SK-N-SH (cell line): ENCODE measurements around the gene VDAC2. TPM values are rescaled to one million over a fixed set of nuclear protein-coding genes. Genes with fewer than 3 reads are reported as not detected.

Experiments
- CTCF ChIA-PET: fragments of 300-600, 350-600 bp; formaldehyde crosslinking; extraction: SDS; loops from one replicate; lab custom pipeline; 2021; lab: Yijun Ruan, JAX
- POLR2A ChIA-PET: fragments of 350-600 bp; sonication (Branson Sonifier 250); formaldehyde crosslinking; extraction: SDS; loops from one replicate; lab custom pipeline; 2020; ENCODE audit warnings: antibody characterized with exemption, inconsistent platforms; lab: Yijun Ruan, JAX
- DNase-seq: peaks from one replicate; pipeline ENCODE4 v3.0.0; 2012
- H2AFZ ChIP-seq: fragments of 200-600 bp; sonication (generic); 2 replicates; pipeline ENCODE4 v1.8.1; 2016; ENCODE audit warnings: antibody characterized with exemption, mild to moderate bottlenecking, low read depth
- H3F3A ChIP-seq: fragments of 200-600 bp; sonication (generic); replicated peaks from 2 replicates; pipeline ENCODE3; 2016; ENCODE audit warnings: antibody characterized with exemption, mild to moderate bottlenecking; ENCODE audit not compliant: insufficient read depth
- H3K27ac ChIP-seq, 2 experiments: fragments of 200-500 bp in 1 of 2; fragments of 200-600 bp in 1 of 2; sonication (Bioruptor generic) in 1 of 2; sonication (generic), shearing (Covaris generic) in 1 of 2; 2 replicates each; pipeline versions ENCODE4 v1.5.1 to v1.6.1; 2014 to 2016; ENCODE audit warnings: low read depth in 2 of 2, inconsistent platforms in 1 of 2, low read length in 1 of 2, mild to moderate bottlenecking in 1 of 2, mixed read lengths in 1 of 2
- H3K27me3 ChIP-seq: fragments of 200-600 bp; sonication (generic), shearing (Covaris generic); 2 replicates; pipeline ENCODE4 v1.6.1; 2016; ENCODE audit warnings: mixed run types; ENCODE audit not compliant: insufficient read depth
- H3K36me3 ChIP-seq, 2 experiments: fragments of 200-500 bp in 1 of 2; fragments of 200-600 bp in 1 of 2; sonication (Bioruptor generic) in 1 of 2; sonication (generic) in 1 of 2; replicated peaks in 1 of 2; 2 replicates each; pipeline versions ENCODE3 to v1.5.1; 2014 to 2016; ENCODE audit warnings: low read length in 1 of 2, mild to moderate bottlenecking in 1 of 2; ENCODE audit not compliant: insufficient read depth in 2 of 2, control insufficient read depth in 1 of 2
- H3K4me1 ChIP-seq, 2 experiments: fragments of 200-500 bp in 1 of 2; fragments of 200-600 bp in 1 of 2; sonication (Bioruptor generic) in 1 of 2; sonication (generic), shearing (Covaris generic) in 1 of 2; 2 replicates each; pipeline versions ENCODE4 v1.5.1 to v1.6.1; 2014 to 2016; ENCODE audit warnings: low read depth in 1 of 2, low read length in 1 of 2, mixed run types in 1 of 2; ENCODE audit not compliant: insufficient read depth in 2 of 2, control insufficient read depth in 1 of 2
- H3K4me2 ChIP-seq: fragments of 200-600 bp; sonication (generic), shearing (Covaris generic); 2 replicates; pipeline ENCODE4 v1.6.1; 2017; ENCODE audit warnings: mixed run types
- H3K4me3 ChIP-seq, 2 experiments: fragments of 200-500 bp in 1 of 2; fragments of 200-600 bp in 1 of 2; sonication (Bioruptor generic) in 1 of 2; sonication (generic), shearing (Covaris generic) in 1 of 2; 2 replicates each; pipeline versions ENCODE4 v1.5.1 to v1.8.1; 2014 to 2016; ENCODE audit warnings: low read depth in 2 of 2, inconsistent platforms in 1 of 2, low read length in 1 of 2, mild to moderate bottlenecking in 1 of 2, mixed read lengths in 1 of 2, moderate library complexity in 1 of 2
- H3K79me2 ChIP-seq: fragments of 200-600 bp; sonication (generic); 2 replicates; pipeline ENCODE4 v1.8.1; 2017; ENCODE audit warnings: mild to moderate bottlenecking; ENCODE audit not compliant: insufficient read depth
- H3K9ac ChIP-seq: fragments of 200-600 bp; sonication (generic); 2 replicates; pipeline ENCODE4 v1.6.1; 2017; ENCODE audit warnings: mixed run types
- H3K9me2 ChIP-seq: fragments of 200-600 bp; sonication (generic); 2 replicates; pipeline ENCODE4 v1.6.1; 2017; ENCODE audit warnings: mixed run types
- H3K9me3 ChIP-seq: fragments of 200-600 bp; sonication (generic); 2 replicates; pipeline ENCODE4 v1.6.1; 2017; ENCODE audit warnings: mixed run types, mild to moderate bottlenecking, moderate library complexity
- H4K20me1 ChIP-seq: fragments of 200-600 bp; sonication (generic); 2 replicates; pipeline ENCODE4 v1.6.1; 2017; ENCODE audit warnings: mild to moderate bottlenecking, mixed run types; ENCODE audit not compliant: insufficient read depth
- ELF1 ChIP-seq: IDR thresholded peaks from 2 replicates; pipeline ENCODE4 v1.4.0; 2012
- EP300 ChIP-seq, 2 experiments: IDR thresholded peaks; 2 replicates each; pipeline versions ENCODE4 v1.4.0 to v1.6.1; 2012; ENCODE audit warnings: borderline replicate concordance in 1 of 2, low read depth in 1 of 2, low read length in 1 of 2
- FOXJ3 ChIP-seq: sonication (generic); formaldehyde crosslinking; IDR thresholded peaks from 2 replicates; pipeline ENCODE4 v1.5.1; 2020; ENCODE audit warnings: mild to moderate bottlenecking, missing genetic modification reagents
- FOXM1 ChIP-seq: IDR thresholded peaks from 2 replicates; pipeline ENCODE4 v1.4.0; 2012; ENCODE audit warnings: low read depth, mild to moderate bottlenecking
- GABPA ChIP-seq: IDR thresholded peaks from 2 replicates; pipeline ENCODE4 v1.4.0; 2012; ENCODE audit warnings: low read depth, mild to moderate bottlenecking
- GATA2 ChIP-seq: sonication (generic); formaldehyde crosslinking; IDR thresholded peaks from 2 replicates; pipeline ENCODE4 v1.5.0; 2020; ENCODE audit warnings: mild to moderate bottlenecking, missing genetic modification reagents
- JUND ChIP-seq: IDR thresholded peaks from 2 replicates; pipeline ENCODE4 v1.4.0; 2012
- NFIC ChIP-seq: IDR thresholded peaks from 2 replicates; pipeline ENCODE4 v1.4.0; 2012; ENCODE audit warnings: borderline replicate concordance
- POLR2AphosphoS5 ChIP-seq: IDR thresholded peaks from 2 replicates; pipeline ENCODE4 v1.6.1; 2012; ENCODE audit warnings: low read depth, low read length
- RAD21 ChIP-seq: IDR thresholded peaks from 2 replicates; pipeline ENCODE4 v1.6.1; 2012; ENCODE audit warnings: mild to moderate bottlenecking, low read length
- RFX5 ChIP-seq: IDR thresholded peaks from 2 replicates; pipeline ENCODE4 v1.6.1; 2012; ENCODE audit warnings: mild to moderate bottlenecking, improper control_type of control experiment, low read length
- RXRA ChIP-seq: IDR thresholded peaks from 2 replicates; pipeline ENCODE4 v1.4.0; 2012; ENCODE audit warnings: low read depth, mild to moderate bottlenecking, borderline replicate concordance
- SIN3A ChIP-seq: IDR thresholded peaks from 2 replicates; pipeline ENCODE4 v1.6.1; 2012; ENCODE audit warnings: low read depth, mild to moderate bottlenecking, low read length, moderate library complexity, borderline replicate concordance
- SMC3 ChIP-seq: IDR thresholded peaks from 2 replicates; pipeline ENCODE4 v1.6.1; 2012; ENCODE audit warnings: low read depth, low read length, improper control_type of control experiment
- TCF12 ChIP-seq: IDR thresholded peaks from 2 replicates; pipeline ENCODE4 v1.4.0; 2012
- TEAD4 ChIP-seq: IDR thresholded peaks from 2 replicates; pipeline ENCODE4 v1.4.0; 2012; ENCODE audit warnings: mild to moderate bottlenecking, borderline replicate concordance; ENCODE audit not compliant: insufficient read depth
- YY1 ChIP-seq: IDR thresholded peaks from 2 replicates; pipeline ENCODE4 v1.4.0; 2012; ENCODE audit warnings: low read depth, mild to moderate bottlenecking
- WGBS: methylation state at CpG from one replicate; pipeline ENCODE4 v1.1.6; 2017; ENCODE audit warnings: low lambda C conversion rate; 5-methylcytosine and 5-hydroxymethylcytosine counted together
- polyA plus RNA-seq, 3 experiments: library from polyadenylated mRNA; depleted of rRNA; stranded (reverse); fragments of >200 nt; gene quantifications; 2 replicates each; pipeline ENCODE4 v1.2.3, GENCODE V29; 2012
- TF ChIP-seq, protein P1 (sequence below): IDR thresholded peaks from 2 replicates; pipeline ENCODE4 v1.4.0; 2012; ENCODE audit warnings: low read depth
- TF ChIP-seq, protein P2 (sequence below): fragments of 200-600 bp; sonication (generic); IDR thresholded peaks from 2 replicates; pipeline ENCODE4 v1.6.1; 2017; ENCODE audit warnings: antibody characterized with exemption, mild to moderate bottlenecking, moderate library complexity
- TF ChIP-seq, protein P3 (sequence below): fragments of 150-350 bp; IDR thresholded peaks from 2 replicates; pipeline ENCODE4 v1.6.1; 2017; ENCODE audit warnings: antibody characterized with exemption, low read length, low read depth, borderline replicate concordance
- TF ChIP-seq, protein P4 (sequence below): IDR thresholded peaks from 2 replicates; pipeline ENCODE4 v1.4.0; 2012; ENCODE audit warnings: low read depth, borderline replicate concordance
- TF ChIP-seq, protein P5 (sequence below): IDR thresholded peaks from 2 replicates; pipeline ENCODE4 v1.4.0; 2012; ENCODE audit warnings: low read depth, borderline replicate concordance

VDAC2 gene, protein sequence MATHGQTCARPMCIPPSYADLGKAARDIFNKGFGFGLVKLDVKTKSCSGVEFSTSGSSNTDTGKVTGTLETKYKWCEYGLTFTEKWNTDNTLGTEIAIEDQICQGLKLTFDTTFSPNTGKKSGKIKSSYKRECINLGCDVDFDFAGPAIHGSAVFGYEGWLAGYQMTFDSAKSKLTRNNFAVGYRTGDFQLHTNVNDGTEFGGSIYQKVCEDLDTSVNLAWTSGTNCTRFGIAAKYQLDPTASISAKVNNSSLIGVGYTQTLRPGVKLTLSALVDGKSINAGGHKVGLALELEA
- polyA plus RNA-seq (2012; rRNA removed), result 98.3 and 101 TPM in 2 replicates
- 139 and 170 TPM in 2 replicates for polyA plus RNA-seq (2012; cell fraction: cytosol; rRNA removed)
- polyA plus RNA-seq (2012; cell fraction: nucleus; rRNA removed), result 38.3 and 75.9 TPM in 2 replicates

DNA sequence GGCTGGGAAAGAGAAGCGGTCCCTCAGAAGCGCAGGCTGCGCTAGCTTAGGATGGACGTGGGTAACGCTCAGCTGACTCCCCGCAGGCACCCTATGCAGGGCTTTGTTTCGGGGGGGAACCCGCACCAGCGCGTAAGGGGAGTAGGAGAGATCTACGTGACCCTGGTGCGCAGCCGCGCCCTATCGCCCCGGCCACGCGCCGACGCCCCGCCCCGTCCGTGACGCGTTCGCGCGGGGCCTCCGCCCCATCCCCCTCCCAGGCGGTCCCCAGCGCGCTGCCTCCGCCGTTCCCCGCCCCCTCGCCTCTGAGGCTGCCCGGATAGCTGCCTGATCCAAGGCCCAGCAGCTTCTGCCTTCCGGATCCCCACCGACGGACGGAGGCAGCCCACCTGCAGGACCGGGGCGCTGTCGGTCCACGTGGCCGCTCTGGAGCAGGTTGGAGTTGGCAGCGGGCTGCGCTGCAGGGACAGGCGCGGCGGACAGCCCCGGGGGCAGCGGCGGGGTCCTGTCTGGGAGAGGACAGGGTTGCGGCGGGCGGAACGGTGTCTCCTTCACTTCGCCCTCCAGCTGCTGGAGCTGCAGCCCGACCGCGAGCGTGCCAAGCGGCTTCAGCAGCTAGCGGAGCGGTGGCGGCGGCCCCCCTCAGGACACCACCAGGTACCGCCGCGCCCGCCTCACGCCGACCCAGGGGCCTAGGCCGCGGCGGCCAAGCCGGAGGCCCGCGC lies at the start of gene VDAC2:
Gene VDAC2 (plus strand): TSS at position 515 of the 725 bp plus-strand sequence. CDS start 363 bp downstream, outside the sequence.
- H3K4me2 ChIP-seq, result peak within 1 kb of the TSS; percentile 84
- H3F3A ChIP-seq, result peaks cover 20% of the 10 kb centered on the region
- peak within 1 kb of the TSS; percentile 84 to 93 for H3K4me3 ChIP-seq
- peaks cover 20% of the 10 kb centered on the region for H4K20me1 ChIP-seq
- peak within 1 kb of the TSS; percentile 100 for H3K9ac ChIP-seq
- H3K4me1 ChIP-seq, result peaks cover 13 to 15% of the 10 kb centered on the region in 2 experiments; a peak in 3 of 4 replicates
- CTCF ChIA-PET, result interaction anchor here (0.8 to 4.3 kb wide), 7 partner anchors 15 to 73 kb away, joined by 3 to 36 read pairs (median 5); partner anchors contain the start of gene COMTD1
- H3K9me2 ChIP-seq, result no peaks in the 10 kb centered on the region
- peak within 1 kb of the TSS; percentile 96 to 98 for H3K27ac ChIP-seq
- peak; percentile 99 for DNase-seq
- peaks cover 13 to 36% of the 10 kb centered on the region in 2 experiments for H3K36me3 ChIP-seq
- no peaks in the 10 kb centered on the region for H3K27me3 ChIP-seq
- 0% methylated on average over 3 of the region's 80 CpGs for WGBS
- no peaks in the 10 kb centered on the region for H3K9me3 ChIP-seq
- peak within 1 kb of the TSS; percentile 82 for H2AFZ ChIP-seq
- POLR2A ChIA-PET, result interaction anchor here (0.6 to 3.0 kb wide), 9 partner anchors 12 to 1034 kb away, joined by 3 to 15 read pairs (median 4); partner anchors contain the start of genes SAMD8 and ZNF503
- H3K79me2 ChIP-seq, result peaks cover 48% of the 10 kb centered on the region
- TF ChIP-seq RAD21 (no peak), TEAD4 (no peak), ELF1 (peak; percentile 28; the same call in 1 of the 2 replicates), TCF12 (no peak), GABPA (no peak), FOXJ3 (CRISPR knock-in tag) (no peak), EP300 (IDR thresholded peaks at IDR 0.05; ENCODE audit: borderline replicate concordance in 1 of 2, low read depth in 1 of 2, low read length in 1 of 2) (no peak; a peak in 1 of 4 replicates), YY1 (no peak; the same call in 1 of the 2 replicates), POLR2AphosphoS5 (peak; percentile 69), NFIC (no peak), SMC3 (no peak), JUND (no peak), SIN3A (peak; percentile 13; the same call in 1 of the 2 replicates), RXRA (no peak), RFX5 (no peak), GATA2 (CRISPR knock-in tag) (no peak), FOXM1 (peak; percentile 34; the same call in 1 of the 2 replicates)
- TF ChIP-seq, protein P1, sequence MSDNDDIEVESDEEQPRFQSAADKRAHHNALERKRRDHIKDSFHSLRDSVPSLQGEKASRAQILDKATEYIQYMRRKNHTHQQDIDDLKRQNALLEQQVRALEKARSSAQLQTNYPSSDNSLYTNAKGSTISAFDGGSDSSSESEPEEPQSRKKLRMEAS, result 0 out of 2 replicates have a peak, but pooled peaks have one; percentile 1
- TF ChIP-seq, protein P2, sequence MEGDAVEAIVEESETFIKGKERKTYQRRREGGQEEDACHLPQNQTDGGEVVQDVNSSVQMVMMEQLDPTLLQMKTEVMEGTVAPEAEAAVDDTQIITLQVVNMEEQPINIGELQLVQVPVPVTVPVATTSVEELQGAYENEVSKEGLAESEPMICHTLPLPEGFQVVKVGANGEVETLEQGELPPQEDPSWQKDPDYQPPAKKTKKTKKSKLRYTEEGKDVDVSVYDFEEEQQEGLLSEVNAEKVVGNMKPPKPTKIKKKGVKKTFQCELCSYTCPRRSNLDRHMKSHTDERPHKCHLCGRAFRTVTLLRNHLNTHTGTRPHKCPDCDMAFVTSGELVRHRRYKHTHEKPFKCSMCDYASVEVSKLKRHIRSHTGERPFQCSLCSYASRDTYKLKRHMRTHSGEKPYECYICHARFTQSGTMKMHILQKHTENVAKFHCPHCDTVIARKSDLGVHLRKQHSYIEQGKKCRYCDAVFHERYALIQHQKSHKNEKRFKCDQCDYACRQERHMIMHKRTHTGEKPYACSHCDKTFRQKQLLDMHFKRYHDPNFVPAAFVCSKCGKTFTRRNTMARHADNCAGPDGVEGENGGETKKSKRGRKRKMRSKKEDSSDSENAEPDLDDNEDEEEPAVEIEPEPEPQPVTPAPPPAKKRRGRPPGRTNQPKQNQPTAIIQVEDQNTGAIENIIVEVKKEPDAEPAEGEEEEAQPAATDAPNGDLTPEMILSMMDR, result no peak
- TF ChIP-seq, protein P3, sequence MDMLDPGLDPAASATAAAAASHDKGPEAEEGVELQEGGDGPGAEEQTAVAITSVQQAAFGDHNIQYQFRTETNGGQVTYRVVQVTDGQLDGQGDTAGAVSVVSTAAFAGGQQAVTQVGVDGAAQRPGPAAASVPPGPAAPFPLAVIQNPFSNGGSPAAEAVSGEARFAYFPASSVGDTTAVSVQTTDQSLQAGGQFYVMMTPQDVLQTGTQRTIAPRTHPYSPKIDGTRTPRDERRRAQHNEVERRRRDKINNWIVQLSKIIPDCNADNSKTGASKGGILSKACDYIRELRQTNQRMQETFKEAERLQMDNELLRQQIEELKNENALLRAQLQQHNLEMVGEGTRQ, result no peak
- TF ChIP-seq, protein P4, sequence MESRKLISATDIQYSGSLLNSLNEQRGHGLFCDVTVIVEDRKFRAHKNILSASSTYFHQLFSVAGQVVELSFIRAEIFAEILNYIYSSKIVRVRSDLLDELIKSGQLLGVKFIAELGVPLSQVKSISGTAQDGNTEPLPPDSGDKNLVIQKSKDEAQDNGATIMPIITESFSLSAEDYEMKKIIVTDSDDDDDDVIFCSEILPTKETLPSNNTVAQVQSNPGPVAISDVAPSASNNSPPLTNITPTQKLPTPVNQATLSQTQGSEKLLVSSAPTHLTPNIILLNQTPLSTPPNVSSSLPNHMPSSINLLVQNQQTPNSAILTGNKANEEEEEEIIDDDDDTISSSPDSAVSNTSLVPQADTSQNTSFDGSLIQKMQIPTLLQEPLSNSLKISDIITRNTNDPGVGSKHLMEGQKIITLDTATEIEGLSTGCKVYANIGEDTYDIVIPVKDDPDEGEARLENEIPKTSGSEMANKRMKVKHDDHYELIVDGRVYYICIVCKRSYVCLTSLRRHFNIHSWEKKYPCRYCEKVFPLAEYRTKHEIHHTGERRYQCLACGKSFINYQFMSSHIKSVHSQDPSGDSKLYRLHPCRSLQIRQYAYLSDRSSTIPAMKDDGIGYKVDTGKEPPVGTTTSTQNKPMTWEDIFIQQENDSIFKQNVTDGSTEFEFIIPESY, result no peak
- TF ChIP-seq, protein P5, sequence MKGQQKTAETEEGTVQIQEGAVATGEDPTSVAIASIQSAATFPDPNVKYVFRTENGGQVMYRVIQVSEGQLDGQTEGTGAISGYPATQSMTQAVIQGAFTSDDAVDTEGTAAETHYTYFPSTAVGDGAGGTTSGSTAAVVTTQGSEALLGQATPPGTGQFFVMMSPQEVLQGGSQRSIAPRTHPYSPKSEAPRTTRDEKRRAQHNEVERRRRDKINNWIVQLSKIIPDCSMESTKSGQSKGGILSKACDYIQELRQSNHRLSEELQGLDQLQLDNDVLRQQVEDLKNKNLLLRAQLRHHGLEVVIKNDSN, result no peak
